HEK293 (cell line): Measurements from ENCODE around the gene MYO9B.
A peak's percentile ranks its signal among the peaks of the same experiment; 100 is the strongest.

Experiments used
- KLF16 ChIP-seq: fragments of 450-650 bp; formaldehyde crosslinking; IDR thresholded peaks from 2 replicates; pipeline ENCODE4 v1.5.1; 2017; ENCODE audit warnings: missing biosample characterization, missing genetic modification characterization
- KLF8 ChIP-seq: fragments of 450-650 bp; formaldehyde crosslinking; IDR thresholded peaks from 2 replicates; pipeline ENCODE4 v1.5.1; 2016; ENCODE audit warnings: missing biosample characterization, missing genetic modification characterization
- OSR2 ChIP-seq: fragments of 450-650 bp; formaldehyde crosslinking; IDR thresholded peaks from 2 replicates; pipeline ENCODE4 v1.5.1; 2016; ENCODE audit warnings: missing biosample characterization, missing genetic modification characterization
- PRDM2 ChIP-seq: fragments of 450-650 bp; formaldehyde crosslinking; IDR thresholded peaks from 2 replicates; pipeline ENCODE4 v1.5.1; 2016; ENCODE audit warnings: missing biosample characterization, missing genetic modification characterization, borderline replicate concordance
- REPIN1 ChIP-seq: fragments of 450-650 bp; formaldehyde crosslinking; IDR thresholded peaks from 2 replicates; pipeline ENCODE4 v1.5.1; 2017; ENCODE audit warnings: missing biosample characterization, missing genetic modification characterization, low read depth
- SP3 ChIP-seq: fragments of 450-650 bp; formaldehyde crosslinking; IDR thresholded peaks from 2 replicates; pipeline ENCODE4 v1.5.1; 2016; ENCODE audit warnings: missing biosample characterization, missing genetic modification characterization
- TRIM28 ChIP-seq: IDR thresholded peaks from 2 replicates; pipeline ENCODE4 v1.6.1; 2011; ENCODE audit warnings: low read length, control low read depth, borderline replicate concordance
- ZBTB10 ChIP-seq: fragments of 450-650 bp; formaldehyde crosslinking; IDR thresholded peaks from 2 replicates; pipeline ENCODE4 v1.5.1; 2016; ENCODE audit warnings: missing biosample characterization, missing genetic modification characterization
- ZBTB20 ChIP-seq: fragments of 450-650 bp; formaldehyde crosslinking; IDR thresholded peaks from 2 replicates; pipeline ENCODE4 v1.5.1; 2016; ENCODE audit warnings: missing biosample characterization, missing genetic modification characterization
- ZBTB21 ChIP-seq: fragments of 450-650 bp; formaldehyde crosslinking; IDR thresholded peaks from 2 replicates; pipeline ENCODE4 v1.5.1; 2017; ENCODE audit warnings: missing biosample characterization, missing genetic modification characterization
- ZNF140 ChIP-seq: fragments of 450-650 bp; formaldehyde crosslinking; IDR thresholded peaks from 2 replicates; pipeline ENCODE4 v1.5.1; 2016; ENCODE audit warnings: missing biosample characterization, missing genetic modification characterization
- ZNF157 ChIP-seq: fragments of 450-650 bp; formaldehyde crosslinking; IDR thresholded peaks from 2 replicates; pipeline ENCODE4 v1.5.1; 2016; ENCODE audit warnings: missing biosample characterization, missing genetic modification characterization
- ZNF169 ChIP-seq: fragments of 450-650 bp; formaldehyde crosslinking; IDR thresholded peaks from 2 replicates; pipeline ENCODE4 v1.5.1; 2016; ENCODE audit warnings: missing biosample characterization, missing genetic modification characterization
- ZNF19 ChIP-seq: fragments of 450-650 bp; formaldehyde crosslinking; IDR thresholded peaks from 2 replicates; pipeline ENCODE4; 2016; ENCODE audit warnings: missing biosample characterization, missing genetic modification characterization, low read depth
- ZNF266 ChIP-seq: fragments of 450-650 bp; formaldehyde crosslinking; IDR thresholded peaks from 2 replicates; pipeline ENCODE4 v1.5.1; 2016; ENCODE audit warnings: missing biosample characterization, missing genetic modification characterization, low read depth
- ZNF302 ChIP-seq: fragments of 450-650 bp; formaldehyde crosslinking; IDR thresholded peaks from 2 replicates; pipeline ENCODE4 v1.5.1; 2016; ENCODE audit warnings: missing biosample characterization, missing genetic modification characterization, low read depth
- ZNF394 ChIP-seq: fragments of 450-650 bp; formaldehyde crosslinking; IDR thresholded peaks from 2 replicates; pipeline ENCODE4 v1.5.1; 2016; ENCODE audit warnings: missing biosample characterization, missing genetic modification characterization, mild to moderate bottlenecking, moderate library complexity, borderline replicate concordance
- ZNF555 ChIP-seq: fragments of 450-650 bp; formaldehyde crosslinking; conservative IDR thresholded peaks from 2 replicates; pipeline ENCODE4 v1.5.1; 2017; ENCODE audit warnings: missing biosample characterization, mild to moderate bottlenecking, missing genetic modification characterization, inconsistent platforms
- ZNF558 ChIP-seq: fragments of 450-650 bp; formaldehyde crosslinking; IDR thresholded peaks from 2 replicates; pipeline ENCODE4 v1.5.1; 2016; ENCODE audit warnings: missing biosample characterization, missing genetic modification characterization
- ZNF571 ChIP-seq: fragments of 450-650 bp; formaldehyde crosslinking; IDR thresholded peaks from 2 replicates; pipeline ENCODE4 v1.5.0; 2017; ENCODE audit warnings: missing biosample characterization, missing genetic modification characterization
- ZNF621 ChIP-seq: fragments of 450-650 bp; formaldehyde crosslinking; IDR thresholded peaks from 2 replicates; pipeline ENCODE4 v1.5.1; 2017; ENCODE audit warnings: missing biosample characterization, missing genetic modification characterization
- ZNF629 ChIP-seq: fragments of 450-650 bp; formaldehyde crosslinking; IDR thresholded peaks from 2 replicates; pipeline ENCODE4 v1.5.1; 2017; ENCODE audit warnings: missing biosample characterization, missing genetic modification characterization
- ZNF645 ChIP-seq: fragments of 450-650 bp; formaldehyde crosslinking; IDR thresholded peaks from 2 replicates; pipeline ENCODE4; 2016; ENCODE audit warnings: missing biosample characterization, missing genetic modification characterization
- TF ChIP-seq, protein P1 (sequence below): fragments of 450-650 bp; formaldehyde crosslinking; IDR thresholded peaks from 2 replicates; pipeline ENCODE4 v1.5.1; 2016; ENCODE audit warnings: missing biosample characterization, missing genetic modification characterization
- TF ChIP-seq, protein P2 (sequence below): IDR thresholded peaks from 2 replicates; pipeline ENCODE4 v1.6.1; 2011; ENCODE audit warnings: mild to moderate bottlenecking, low read depth, low read length, borderline replicate concordance

The MYO9B gene

DNA sequence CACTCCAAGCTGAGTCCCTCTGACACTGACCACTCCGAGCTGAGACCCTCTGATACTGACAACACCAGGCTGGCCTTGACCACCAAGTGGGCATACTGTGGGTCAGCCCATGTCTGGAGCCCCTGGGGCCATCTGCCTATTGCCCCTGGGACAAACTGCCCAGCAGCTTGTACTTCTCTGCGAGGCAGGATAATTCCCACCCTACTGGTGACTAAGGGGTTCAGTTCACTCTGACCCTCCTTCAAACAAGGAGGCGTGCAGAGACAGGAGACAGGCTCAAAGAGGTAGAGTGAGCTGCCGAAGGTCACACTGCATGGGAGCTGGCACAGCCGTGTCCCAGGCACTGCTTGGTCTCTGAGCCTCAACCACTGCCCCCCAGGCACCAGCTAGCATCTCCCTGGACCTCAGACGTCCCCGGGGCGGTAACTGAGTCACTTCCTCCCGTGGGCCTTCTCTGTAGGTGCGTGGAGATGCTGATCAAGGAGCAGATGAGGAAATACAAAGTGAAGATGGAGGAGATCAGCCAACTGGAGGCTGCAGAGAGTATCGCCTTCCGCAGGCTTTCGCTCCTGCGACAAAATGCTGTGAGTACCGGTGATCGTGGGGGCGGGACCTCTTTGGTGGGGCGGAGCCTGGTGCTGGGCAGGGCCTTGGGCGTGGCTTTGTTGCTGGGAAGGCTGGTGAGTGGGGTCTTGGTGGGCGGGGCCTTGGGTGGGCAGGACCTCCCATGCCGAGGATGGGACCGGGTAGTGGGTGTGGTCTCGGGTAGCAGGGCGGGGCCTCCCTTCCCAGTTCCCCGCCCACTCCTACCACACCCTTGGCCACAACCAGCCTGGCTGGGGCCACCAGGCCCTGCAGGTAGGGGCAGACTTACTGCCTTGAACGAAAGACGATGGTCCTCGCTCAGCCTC lies 133.8 kb downstream of the MYO9B start (continued):
- TF ChIP-seq OSR2, result no peak
- no peak for TF ChIP-seq ZBTB21 (tag by site-specific recombination)
- no peak for TF ChIP-seq ZNF555 (tag by site-specific recombination)
- TF ChIP-seq, protein P1, sequence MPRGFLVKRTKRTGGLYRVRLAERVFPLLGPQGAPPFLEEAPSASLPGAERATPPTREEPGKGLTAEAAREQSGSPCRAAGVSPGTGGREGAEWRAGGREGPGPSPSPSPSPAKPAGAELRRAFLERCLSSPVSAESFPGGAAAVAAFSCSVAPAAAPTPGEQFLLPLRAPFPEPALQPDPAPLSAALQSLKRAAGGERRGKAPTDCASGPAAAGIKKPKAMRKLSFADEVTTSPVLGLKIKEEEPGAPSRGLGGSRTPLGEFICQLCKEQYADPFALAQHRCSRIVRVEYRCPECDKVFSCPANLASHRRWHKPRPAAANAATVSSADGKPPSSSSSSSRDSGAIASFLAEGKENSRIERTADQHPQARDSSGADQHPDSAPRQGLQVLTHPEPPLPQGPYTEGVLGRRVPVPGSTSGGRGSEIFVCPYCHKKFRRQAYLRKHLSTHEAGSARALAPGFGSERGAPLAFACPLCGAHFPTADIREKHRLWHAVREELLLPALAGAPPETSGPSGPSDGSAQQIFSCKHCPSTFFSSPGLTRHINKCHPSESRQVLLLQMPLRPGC (tag by site-specific recombination), result no peak
- TF ChIP-seq ZNF394 (tag by site-specific recombination), result no peak
- no peak for TF ChIP-seq ZNF302
- peak; percentile 54; the same call in 1 of the 2 replicates for TF ChIP-seq KLF16 (tag by site-specific recombination)
- TF ChIP-seq ZNF140 (tag by site-specific recombination), result no peak
- TF ChIP-seq PRDM2, result no peak
- no peak for TF ChIP-seq ZBTB20 (tag by site-specific recombination)
- TF ChIP-seq SP3 (tag by site-specific recombination), result peak; percentile 91
- no peak for TF ChIP-seq ZBTB10 (tag by site-specific recombination)
- TF ChIP-seq ZNF157 (tag by site-specific recombination), result no peak
- TF ChIP-seq ZNF571, result no peak
- TF ChIP-seq TRIM28, result no peak
- no peak for TF ChIP-seq ZNF645
- TF ChIP-seq ZNF19 (tag by site-specific recombination), result no peak
- peak; percentile 99 for TF ChIP-seq KLF8 (tag by site-specific recombination)
- TF ChIP-seq ZNF629, result no peak
- no peak for TF ChIP-seq REPIN1 (tag by site-specific recombination)
- no peak for TF ChIP-seq ZNF169
- TF ChIP-seq ZNF266 (tag by site-specific recombination), result no peak
- TF ChIP-seq ZNF621 (tag by site-specific recombination), result no peak
- no peak for TF ChIP-seq ZNF558 (tag by site-specific recombination)
- TF ChIP-seq, protein P2, sequence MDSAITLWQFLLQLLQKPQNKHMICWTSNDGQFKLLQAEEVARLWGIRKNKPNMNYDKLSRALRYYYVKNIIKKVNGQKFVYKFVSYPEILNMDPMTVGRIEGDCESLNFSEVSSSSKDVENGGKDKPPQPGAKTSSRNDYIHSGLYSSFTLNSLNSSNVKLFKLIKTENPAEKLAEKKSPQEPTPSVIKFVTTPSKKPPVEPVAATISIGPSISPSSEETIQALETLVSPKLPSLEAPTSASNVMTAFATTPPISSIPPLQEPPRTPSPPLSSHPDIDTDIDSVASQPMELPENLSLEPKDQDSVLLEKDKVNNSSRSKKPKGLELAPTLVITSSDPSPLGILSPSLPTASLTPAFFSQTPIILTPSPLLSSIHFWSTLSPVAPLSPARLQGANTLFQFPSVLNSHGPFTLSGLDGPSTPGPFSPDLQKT, result no peak
